Fibroblast of the conjunctiva (primary cell): ENCODE results near the gene AIP.

Experiments used
- DNase-seq: peaks from one replicate; pipeline ENCODE4 v3.0.0-alpha.2; 2010; ENCODE audit warnings: low read depth

The AIP gene

DNA sequence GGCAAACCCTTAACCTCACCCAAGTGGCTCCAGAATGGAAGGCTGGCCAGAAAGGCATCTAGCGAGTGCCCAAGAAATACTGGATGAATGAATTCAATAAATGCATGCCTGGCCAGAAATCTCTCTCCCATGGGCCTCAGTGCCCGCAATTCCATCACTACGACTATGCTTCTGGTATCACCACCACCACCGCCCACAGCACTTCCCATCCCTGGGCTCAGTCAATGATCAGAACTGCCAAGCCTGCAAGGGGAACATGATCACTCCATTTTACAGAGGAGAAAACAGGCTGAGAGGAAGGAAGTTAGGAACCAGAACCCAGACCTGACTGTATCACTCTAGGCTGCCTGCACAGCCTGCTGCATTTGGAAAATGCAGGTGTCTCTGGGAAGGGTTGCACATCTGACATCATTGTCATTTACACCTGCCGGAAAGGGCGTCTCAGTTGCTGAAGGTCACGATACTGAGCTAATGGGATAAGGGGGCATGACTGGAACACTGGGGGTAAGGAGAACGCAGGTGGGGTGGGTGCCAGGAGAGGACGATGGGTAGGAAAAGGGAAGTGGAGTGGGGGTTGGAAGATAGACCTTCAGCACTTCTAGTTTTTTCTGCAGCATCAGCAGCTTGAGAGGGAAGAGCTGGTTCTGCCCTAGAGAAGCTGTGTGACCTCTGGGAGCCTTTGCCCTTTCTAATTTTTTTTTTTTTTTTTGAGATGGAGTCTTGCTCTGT, 33.5 kb upstream of the AIP start:
- no peak for DNase-seq

DNA sequence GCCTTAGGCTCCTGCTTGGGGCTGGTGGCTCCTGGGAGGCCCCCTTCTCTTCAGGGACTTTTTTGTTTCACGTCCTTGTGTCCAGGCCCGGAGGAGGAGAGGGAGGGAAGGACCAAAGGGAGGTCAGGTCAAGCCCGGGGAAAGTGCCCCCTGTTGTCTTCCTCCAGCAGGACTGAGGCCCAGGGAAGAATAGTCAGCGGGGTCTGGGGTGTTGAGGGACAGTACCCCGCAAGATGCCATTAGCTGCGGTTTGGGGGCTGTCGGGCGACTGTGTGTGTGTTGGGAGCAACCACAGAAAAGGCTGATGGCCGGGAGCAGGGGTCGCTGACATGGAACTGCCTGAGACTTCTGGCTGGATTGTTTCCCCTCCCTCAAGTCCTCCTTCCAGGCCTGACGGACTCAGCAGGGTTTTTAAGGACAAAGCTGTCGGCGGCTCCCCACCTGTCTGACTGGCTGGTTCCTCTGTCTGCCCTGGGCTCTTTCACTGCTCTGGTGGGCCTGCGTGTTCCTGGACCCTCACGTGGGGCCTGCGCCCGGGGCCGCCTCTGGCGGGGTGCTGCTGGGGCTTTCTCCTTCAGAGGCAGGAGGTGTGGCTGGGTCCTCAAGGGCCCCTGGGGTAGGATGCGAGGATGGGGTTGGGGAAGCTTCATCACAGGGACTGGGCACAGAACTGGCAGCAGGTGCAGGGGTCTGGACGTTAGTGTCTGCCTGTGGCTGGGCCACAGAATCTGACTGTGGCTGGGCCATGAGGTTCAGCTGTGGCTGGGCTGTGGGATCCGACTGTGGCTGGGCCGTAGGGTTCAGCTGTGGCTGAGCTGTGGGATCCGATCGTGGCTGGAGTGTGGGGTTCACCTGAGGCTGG, 31.8 kb upstream of the AIP start:
- no peak for DNase-seq

DNA sequence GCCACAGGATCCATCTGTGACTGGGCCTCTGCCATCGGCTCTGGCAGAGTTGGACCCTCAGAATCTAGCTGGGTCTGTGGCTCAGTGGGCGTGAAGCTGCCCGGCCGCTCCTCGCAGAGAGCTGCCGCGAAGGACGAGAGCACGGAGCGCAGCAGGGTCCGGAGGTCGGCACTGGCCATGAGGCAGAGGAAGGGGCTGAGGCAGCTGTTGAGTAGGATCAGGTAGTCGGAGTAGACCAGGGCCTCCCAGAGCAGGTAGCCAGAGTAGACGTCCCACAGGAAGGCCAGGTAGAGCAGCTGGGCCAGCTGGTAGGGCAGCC, 31.2 kb upstream of the AIP start:
- no peak for DNase-seq

DNA sequence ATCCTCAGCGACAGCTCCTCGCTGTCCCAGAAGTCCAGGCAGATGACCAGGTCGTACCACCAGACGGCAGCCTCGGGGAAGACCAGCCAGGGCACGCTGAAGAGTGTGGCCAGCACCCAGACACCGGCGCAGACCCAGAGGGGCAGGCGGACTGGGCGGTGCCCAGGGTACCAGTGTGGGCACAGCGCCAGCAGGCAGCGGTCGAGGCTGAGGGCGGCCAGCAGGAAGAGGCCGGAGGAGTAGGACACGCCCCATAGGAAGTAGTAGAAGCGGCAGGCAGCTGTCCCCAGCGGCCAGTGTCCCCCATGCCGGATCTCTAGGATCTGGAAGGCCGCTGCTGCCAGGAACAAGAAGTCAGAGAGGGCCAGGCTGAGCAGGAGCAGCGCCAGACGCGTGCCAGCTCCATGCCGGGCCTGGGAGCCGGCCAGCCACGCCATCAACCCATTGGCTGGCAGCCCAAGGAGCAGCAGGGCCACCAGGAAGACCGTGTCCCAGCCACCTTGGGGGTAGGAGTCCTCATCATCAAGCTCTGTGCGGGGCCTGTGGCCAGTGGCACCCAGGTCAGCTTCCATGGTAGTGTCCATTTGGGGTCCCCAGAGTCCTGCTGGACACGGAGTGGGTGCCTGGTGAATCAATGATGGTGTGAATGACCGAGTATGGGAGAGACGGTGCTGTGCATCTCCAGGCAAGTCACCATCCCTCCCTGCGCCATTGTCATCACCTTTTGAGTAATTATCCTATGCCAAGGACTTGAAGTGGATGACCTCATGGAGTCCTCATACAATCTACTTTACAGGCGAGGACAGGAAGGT, 30.5 kb upstream of the AIP start, which contains the start of gene GPR152:
TSS of gene GPR152 (minus strand) at position 589 of the 812 bp plus-strand sequence. CDS start at position 584, 5 bp downstream.
- DNase-seq = no peak

DNA sequence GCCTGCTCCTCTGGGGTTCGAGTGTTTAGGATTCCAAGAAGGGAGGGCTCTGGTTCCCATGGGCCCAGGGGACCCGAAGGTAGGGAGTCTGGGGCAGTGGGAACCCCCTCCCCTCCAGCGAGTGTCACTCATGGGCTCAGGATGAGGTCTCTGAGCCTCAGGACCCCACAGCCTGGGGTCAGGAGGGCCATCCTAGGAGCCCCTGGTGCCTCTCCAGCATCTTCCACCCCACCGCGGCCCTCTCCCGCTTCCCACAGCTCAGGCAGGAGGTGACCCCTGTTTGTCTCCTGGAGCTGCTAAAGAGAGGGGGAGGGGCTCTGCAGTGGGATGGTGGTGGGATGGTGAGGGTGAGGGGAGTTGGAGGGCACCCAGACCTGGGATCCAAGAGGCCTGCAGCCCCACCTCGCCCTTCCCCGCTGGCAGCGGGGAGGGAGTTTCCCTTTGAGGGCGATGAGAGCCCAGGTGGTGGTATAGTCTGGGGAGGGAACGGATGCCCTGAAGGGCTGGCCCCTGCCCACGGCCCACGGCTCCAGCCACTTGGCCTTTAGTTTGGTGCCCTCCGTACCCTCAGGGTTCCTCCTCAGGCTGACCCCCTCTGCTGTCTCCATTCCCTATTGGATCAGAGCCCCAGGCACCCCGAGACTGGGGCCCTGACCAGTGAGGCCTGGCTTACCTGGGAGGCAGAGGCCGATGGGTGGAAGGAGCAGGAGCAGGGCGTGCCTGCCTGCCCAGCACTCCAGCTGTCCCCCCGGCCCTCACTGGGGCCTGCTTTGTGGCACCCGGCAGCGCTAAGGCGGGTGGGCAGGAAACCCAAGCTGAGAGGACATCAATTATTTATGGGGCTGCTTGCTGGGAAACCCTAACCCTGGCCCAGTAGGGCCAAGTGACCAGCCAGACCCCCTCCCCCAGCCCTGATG, 28.8 kb upstream of the AIP start:
- DNase-seq = no peak

DNA sequence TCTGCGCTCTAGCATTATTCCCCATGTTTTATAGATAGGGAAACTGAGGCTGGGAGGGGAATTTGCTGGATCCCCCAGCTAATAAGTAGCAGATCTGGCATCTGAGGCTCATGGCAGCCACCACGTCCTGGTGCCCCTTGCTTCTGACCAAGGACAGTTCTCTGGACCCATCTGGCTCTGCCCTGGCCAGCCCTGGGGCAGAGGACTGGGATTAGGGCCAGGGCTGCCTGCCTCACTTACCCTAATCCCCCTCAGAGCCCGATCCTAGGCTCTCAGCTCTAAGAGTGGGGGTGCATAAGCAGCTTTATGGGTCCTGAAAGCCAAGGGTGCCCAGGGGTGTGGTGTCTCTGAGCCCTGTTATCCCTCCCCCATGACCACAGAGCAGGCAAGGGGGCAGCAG, 27.8 kb upstream of the AIP start, which contains the start of gene CABP4:
TSS of gene CABP4 (plus strand) at position 301 of the 400 bp plus-strand sequence. CDS start at position 371, 70 bp downstream.
- no peak for DNase-seq

DNA sequence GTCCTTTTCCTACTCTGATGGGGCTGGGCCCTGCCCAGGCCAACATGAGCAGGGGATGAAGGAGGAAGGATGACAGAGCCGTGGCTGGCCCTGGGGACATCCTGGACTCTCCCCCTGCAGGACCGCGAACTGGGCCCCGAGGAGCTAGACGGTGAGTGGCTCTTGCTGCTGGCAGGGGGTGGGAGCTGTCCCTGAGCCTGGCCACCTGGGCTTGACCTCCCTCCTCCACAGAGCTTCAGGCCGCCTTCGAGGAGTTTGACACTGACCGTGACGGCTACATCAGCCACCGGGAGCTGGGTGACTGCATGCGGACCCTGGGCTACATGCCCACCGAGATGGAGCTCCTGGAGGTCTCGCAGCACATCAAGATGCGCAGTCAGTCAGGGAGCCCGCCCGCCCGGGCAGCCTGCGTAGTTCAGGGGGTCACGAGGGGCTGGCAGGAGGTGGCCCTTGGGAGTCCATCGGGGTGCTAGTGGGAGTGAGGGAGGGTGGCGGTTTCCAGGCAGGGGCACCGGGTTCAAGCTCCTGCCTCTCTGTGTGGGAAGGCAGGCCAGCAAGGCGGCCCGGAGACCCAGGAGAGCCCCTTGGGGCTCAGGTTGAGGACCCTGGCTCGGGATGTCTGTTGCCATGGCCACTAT, 26.6 kb upstream of the AIP start:
- DNase-seq = no peak

DNA sequence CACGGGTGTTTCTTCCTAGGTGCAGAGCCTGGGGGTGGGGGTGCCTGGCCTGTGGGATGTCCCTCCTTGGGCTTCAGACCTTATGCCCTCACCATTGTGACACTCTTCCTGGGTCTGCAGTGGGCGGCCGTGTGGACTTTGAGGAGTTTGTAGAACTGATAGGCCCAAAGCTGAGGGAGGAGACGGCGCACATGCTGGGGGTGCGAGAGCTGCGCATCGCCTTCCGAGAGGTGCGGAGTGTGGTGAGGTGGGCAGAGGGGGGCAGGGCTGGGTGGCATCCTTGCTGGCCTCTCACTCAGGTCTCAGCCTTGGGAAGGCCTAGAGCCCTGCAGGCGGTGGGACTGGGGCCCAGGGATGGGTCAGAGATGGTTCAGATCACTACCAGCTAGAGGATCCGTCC, 25.4 kb upstream of the AIP start:
- DNase-seq = no peak

DNA sequence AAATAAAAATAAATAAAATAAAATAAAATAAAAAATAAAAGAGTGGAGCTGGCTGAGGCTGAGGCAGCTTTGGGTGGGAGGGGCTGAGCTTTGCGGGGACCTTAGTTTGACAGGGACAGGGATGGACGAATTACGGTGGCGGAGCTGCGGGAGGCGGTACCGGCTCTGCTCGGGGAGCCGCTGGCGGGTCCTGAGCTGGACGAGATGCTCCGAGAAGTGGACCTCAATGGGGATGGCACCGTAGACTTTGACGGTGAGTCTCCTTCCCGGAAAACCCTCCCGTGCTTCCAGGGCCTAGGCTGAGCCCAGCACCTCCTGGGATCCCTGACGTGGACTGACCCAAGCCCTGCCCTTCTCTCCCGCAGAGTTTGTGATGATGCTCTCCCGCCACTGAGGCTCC, 24.6 kb upstream of the AIP start:
- DNase-seq = no peak

DNA sequence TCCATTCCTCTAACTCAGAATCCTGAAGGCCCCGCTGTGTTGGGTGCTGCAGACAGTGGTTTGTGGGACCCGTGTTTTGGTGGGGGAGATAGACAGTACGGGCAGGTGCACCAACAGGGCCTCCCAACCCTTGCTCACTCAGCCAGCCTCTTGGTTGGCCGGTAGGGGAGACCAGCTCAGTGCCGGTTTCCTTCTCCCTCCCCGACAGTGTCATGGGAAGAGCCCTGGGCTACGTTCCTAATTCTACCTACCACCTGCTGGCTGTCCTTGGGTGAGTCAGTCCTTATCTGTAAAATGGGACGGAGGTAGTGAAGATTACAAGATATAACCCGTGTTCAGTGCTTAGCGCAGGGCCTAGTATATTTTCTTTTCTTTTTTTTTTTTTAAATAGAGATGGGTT, 19.6 kb upstream of the AIP start:
- DNase-seq = no peak

DNA sequence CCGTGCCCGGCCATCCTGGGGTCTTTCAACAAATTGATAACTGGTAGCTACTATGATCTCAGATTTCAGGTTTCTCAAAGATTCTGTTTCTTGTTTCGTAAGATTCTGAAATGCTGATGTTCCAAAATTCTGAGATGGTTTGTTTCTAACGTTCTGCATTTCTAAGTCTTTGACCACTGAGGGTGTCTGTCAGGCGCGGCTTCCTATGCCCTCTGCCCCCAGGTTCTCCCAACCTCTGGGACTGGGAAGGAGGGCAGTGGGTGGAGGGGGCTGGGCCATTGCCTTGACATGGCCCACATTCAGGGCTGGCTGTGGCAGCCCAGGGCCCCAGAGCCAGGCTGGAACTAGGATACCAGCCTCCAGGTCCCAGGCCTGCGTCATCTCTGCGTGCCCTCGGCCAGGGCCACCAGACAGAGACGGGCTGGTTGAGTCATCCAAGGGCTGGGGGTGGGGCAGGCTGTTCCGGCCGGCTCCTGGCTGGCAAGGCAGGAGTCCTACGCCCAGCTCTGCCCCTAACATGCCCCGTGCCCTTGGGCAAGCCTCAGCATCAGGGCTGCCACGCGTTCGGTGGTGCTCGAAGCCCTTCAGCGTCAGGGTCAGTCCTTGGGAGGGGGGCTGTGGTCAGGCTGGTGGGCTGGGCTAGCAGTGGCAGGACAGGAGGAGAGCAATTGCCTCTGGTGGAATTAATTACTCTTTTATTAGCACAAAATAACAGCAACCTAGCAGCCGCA, 19.0 kb upstream of the AIP start:
- DNase-seq = no peak

DNA sequence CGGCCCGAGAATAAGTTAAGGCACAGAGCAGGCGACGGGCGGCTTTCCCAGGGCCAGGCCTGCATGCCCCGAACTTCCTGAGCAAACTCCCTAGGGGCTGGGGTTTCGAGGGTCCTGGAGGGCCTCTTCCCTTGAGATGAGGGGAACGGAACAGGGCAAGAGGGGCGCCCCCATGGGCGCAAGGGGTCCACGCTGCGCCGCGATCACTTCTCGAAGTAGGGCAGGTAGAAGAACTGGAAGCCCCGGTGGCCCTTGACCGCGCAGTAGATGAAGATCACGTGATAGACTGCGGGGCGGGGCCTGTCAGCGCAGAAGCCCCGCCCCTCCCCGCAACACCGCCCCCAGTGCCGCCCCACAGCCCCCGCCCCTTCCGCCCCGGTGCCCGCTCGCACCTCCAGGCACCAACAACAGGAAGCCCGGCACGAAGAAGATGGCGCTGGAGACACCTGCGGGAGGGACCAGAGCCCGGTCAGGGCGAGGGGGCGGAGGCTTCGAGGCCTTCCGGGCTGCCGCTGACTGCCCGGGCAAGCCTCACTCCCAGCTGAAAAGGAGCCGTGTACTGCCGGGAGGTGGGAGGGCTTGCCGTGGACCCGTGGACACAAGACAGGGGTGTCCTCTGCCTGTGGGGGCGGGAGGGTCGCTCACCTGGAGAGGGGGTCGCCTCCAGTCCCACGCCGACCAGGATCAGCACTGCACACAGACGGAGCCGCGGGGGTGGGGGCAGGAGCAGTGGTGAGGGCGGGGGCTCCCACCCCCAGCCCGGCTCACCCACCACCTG, 18.2 kb upstream of the AIP start:
- DNase-seq = peak; percentile 34

DNA sequence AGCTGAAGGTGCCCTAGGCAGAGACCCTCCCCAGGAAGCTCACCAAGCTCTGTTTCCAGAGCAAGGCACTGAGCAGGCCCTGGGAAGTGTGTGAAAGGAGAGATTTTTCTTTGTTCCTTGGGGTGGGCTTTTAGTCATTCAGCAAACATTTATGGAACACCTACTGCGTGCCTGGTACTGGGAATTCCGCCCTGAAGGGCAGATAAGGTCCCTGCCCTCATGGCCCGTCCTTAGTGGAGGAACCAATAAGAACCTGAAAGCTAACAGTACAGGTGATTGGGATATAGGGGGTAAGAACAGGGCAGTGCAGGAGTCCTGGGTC, 17.7 kb upstream of the AIP start:
- no peak for DNase-seq

DNA sequence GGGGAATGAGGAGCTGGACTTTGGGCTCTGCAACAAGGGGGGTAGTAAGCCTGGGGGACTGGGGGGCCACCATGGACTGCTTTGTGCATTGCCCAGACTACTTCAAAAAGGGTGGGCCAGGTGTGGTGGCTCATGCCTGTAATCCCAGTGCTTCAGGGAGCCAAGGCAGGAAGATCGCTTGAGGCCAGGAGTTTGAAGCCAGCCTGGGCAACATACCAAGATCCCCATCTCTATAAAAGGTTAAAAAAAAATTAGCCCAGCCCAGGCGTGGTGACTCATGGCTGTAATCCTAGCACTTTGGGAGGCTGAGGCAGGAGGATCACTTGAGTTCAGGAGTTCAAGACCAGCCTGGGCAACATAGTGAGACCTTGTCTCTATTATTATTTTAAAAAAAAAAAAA, 17.3 kb upstream of the AIP start:
- peak; percentile 17 for DNase-seq

DNA sequence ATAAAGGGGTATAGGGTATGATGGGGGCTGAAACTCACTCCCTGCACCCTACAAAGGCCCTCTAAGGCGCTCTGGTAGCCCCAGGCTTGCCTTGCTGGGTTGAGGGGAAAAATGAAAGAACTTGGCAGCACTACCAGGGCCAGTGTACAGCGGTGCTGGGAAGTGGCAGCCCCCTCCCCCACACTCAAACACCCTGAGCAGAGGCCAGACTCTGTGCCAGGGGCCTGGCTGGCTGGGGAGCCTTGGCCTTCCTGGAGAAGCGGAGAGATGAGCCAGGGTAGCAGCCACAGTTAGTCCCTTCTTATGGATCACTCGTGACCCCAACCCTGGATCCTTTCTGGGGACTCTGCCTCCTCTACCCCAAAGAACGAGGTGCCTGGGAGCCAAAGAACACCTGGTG, 16.5 kb upstream of the AIP start:
- no peak for DNase-seq

DNA sequence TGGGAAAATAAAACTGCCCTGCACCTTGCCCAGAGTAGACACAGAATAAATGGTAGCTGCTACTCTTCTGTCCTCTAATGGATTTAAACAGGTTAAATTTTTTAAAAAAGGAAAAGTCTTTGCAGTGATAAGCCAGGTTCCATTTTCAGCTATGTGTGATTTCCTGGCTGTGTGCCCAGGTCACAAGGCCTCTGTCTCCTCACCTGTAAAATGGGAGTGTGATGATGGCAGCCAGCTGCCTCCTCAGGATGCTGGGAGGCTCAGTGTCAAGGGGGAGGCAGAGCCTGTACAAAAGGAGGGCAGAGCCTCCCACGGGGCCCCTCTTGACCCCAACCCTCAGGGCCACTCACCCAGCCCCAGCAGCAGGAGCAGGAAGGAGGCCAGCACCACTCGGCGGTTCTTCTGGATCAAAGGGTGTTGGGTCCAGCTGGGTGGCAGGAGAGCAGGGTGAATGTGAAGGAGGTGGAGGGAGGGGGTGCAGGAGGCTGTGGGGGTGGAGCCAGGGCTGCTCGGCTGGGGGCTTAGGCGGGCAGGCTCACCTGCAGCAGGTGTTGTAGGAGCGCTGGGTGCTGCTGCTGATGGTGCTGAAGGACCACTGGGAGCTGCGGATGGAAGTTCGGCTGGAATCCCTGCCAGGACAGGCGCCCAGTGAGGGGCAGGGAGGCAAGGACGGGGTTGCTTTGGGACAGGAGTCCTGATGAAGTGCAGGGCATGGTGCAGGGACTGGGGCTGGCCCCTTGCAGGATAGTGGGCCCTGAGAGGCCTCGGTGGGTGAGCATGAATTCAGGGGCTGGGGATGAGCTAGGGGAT, 15.7 kb upstream of the AIP start:
- no peak for DNase-seq

DNA sequence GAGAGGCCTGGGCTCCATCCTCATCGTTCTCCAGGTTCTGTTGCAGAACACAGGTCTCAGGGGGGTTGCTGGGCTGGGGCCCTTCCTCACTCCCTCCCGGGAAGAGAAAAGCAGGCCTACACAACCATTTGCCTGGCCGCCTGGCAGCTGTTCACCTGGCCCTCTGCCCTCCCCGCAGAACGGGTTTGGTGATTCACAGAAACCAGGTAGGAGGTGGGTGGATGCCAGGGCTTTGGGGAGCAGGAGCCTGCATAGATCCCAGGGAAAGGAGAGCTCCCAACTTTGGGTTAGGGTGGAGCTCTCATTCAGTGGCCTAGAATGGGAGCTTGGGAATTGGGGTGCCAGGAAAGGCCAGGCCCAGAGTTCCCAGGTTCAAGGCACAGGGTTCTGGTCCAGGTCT, 14.8 kb upstream of the AIP start:
- DNase-seq = no peak

DNA sequence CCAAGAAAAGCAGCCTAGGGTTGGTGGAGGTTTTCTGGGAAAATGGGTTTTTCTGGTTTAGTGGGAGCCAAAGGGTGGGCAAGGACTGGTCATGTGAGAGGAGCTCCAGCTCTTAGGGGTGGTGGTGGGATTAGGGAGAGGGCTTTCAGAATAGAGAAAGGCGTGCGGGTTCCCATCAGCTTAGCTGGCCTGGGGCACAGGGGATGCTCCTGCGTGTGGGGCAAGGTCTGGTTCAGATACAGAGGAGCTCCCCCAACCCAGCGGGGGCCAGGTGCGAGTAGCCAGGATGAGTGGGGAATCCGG, 14.4 kb upstream of the AIP start:
- DNase-seq = no peak
